Measurements from ENCODE around the gene SQSTM1. TPM values are rescaled to one million over a fixed set of nuclear protein-coding genes. Genes with fewer than 3 reads are reported as not detected.

SQSTM1 gene
- polyA plus RNA-seq, 4 donors, result 135 to 217 (median 172) TPM

GRCh38 chr5:179822444-179822990, 1.8 kb downstream of the SQSTM1 start:
- WGBS, 3 donors, result 46 to 57% (median 53%) methylated on average over 8 of the region's 8 CpGs
- Histone ChIP-seq H3K9me3 (ENCODE audit: control insufficient read depth in 2 of 2, insufficient read depth in 1 of 2, low read depth in 1 of 2, low read length in 1 of 2) (no peaks in the 10 kb centered on the region), H3K27ac (ENCODE audit: low read depth in 1 of 3, low read length in 2 of 3) (no peak overlapping the region), H3K36me3 (ENCODE audit: control insufficient read depth in 3 of 3, insufficient read depth in 2 of 3, low read depth in 1 of 3, low read length in 3 of 3) (peaks cover 17 to 58% (median 19%) of the 10 kb centered on the region in 3 donors), H3K4me3 (ENCODE audit: low read depth in 1 of 3, low read length in 3 of 3) (peak overlapping the region in 2 of 3 donors; percentile 86 to 92), H3K27me3 (ENCODE audit: control insufficient read depth in 3 of 3, insufficient read depth in 3 of 3, low read length in 3 of 3) (no peaks in the 10 kb centered on the region), H3K4me1 (ENCODE audit: control insufficient read depth in 3 of 3, insufficient read depth in 2 of 3, low read depth in 1 of 3, low read length in 2 of 3) (peaks cover 8 to 77% (median 14%) of the 10 kb centered on the region in 3 donors)
- DNase-seq (no peak), FAIRE-seq (no peak)

- Histone ChIP-seq H3K9me3 (ENCODE audit: control insufficient read depth in 2 of 2, insufficient read depth in 1 of 2, low read depth in 1 of 2, low read length in 1 of 2) (no peaks in the 10 kb centered on the region), H3K27me3 (ENCODE audit: control insufficient read depth in 3 of 3, insufficient read depth in 3 of 3, low read length in 3 of 3) (no peaks in the 10 kb centered on the region), H3K4me1 (ENCODE audit: control insufficient read depth in 3 of 3, insufficient read depth in 2 of 3, low read depth in 1 of 3, low read length in 2 of 3) (peaks cover 8 to 71% (median 11%) of the 10 kb centered on the region in 3 donors), H3K36me3 (ENCODE audit: control insufficient read depth in 3 of 3, insufficient read depth in 2 of 3, low read depth in 1 of 3, low read length in 3 of 3) (peaks cover 17 to 73% (median 25%) of the 10 kb centered on the region in 3 donors), H3K4me3 (ENCODE audit: low read depth in 1 of 3, low read length in 3 of 3) (no peak overlapping the region), H3K27ac (ENCODE audit: low read depth in 1 of 3, low read length in 2 of 3) (no peak overlapping the region)
- whole genome bisulfite sequencing, 3 donors, result 82 to 90% (median 82%) methylated on average over 22 of the region's 22 CpGs
- FAIRE-seq (no peak), DNase-seq (no peak)
Observed at GRCh38 chr5:179823937-179824744, 3.4 kb downstream of the SQSTM1 start.

GRCh38 chr5:179824745-179825112, 4.0 kb downstream of the SQSTM1 start:
- Histone ChIP-seq H3K4me3 (ENCODE audit: low read depth in 1 of 3, low read length in 3 of 3) (no peak overlapping the region), H3K4me1 (ENCODE audit: control insufficient read depth in 3 of 3, insufficient read depth in 2 of 3, low read depth in 1 of 3, low read length in 2 of 3) (peaks cover 8 to 66% (median 11%) of the 10 kb centered on the region in 3 donors), H3K27me3 (ENCODE audit: control insufficient read depth in 3 of 3, insufficient read depth in 3 of 3, low read length in 3 of 3) (no peaks in the 10 kb centered on the region), H3K27ac (ENCODE audit: low read depth in 1 of 3, low read length in 2 of 3) (no peak overlapping the region), H3K9me3 (ENCODE audit: control insufficient read depth in 2 of 2, insufficient read depth in 1 of 2, low read depth in 1 of 2, low read length in 1 of 2) (no peaks in the 10 kb centered on the region), H3K36me3 (ENCODE audit: control insufficient read depth in 3 of 3, insufficient read depth in 2 of 3, low read depth in 1 of 3, low read length in 3 of 3) (peaks cover 17 to 75% (median 28%) of the 10 kb centered on the region in 3 donors)
- FAIRE-seq (no peak), DNase-seq (no peak)
- WGBS, 3 donors, result 44 to 79% (median 68%) methylated on average over 3 of the region's 3 CpGs

GRCh38 chr5:179825655-179826182, 5.0 kb downstream of the SQSTM1 start:
- Histone ChIP-seq H3K9me3 (ENCODE audit: control insufficient read depth in 2 of 2, insufficient read depth in 1 of 2, low read depth in 1 of 2, low read length in 1 of 2) (no peaks in the 10 kb centered on the region), H3K4me1 (ENCODE audit: control insufficient read depth in 3 of 3, insufficient read depth in 2 of 3, low read depth in 1 of 3, low read length in 2 of 3) (peaks cover 5 to 57% (median 8%) of the 10 kb centered on the region in 3 donors), H3K27me3 (ENCODE audit: control insufficient read depth in 3 of 3, insufficient read depth in 3 of 3, low read length in 3 of 3) (no peaks in the 10 kb centered on the region), H3K27ac (ENCODE audit: low read depth in 1 of 3, low read length in 2 of 3) (peak overlapping the region; percentile 19 to 50 (median 44)), H3K4me3 (ENCODE audit: low read depth in 1 of 3, low read length in 3 of 3) (peak overlapping the region in 1 of 3 donors; percentile 27), H3K36me3 (ENCODE audit: control insufficient read depth in 3 of 3, insufficient read depth in 2 of 3, low read depth in 1 of 3, low read length in 3 of 3) (peaks cover 24 to 82% (median 35%) of the 10 kb centered on the region in 3 donors)
- peak; percentile 85 to 89 for DNase-seq
- 27 to 67% (median 35%) methylated on average over 13 of the region's 13 CpGs for whole genome bisulfite sequencing, 3 donors
- no peak for FAIRE-seq

- FAIRE-seq (no peak), DNase-seq (peak; percentile 75 to 89)
- Histone ChIP-seq H3K4me3 (ENCODE audit: low read depth in 1 of 3, low read length in 3 of 3) (no peak overlapping the region), H3K4me1 (ENCODE audit: control insufficient read depth in 3 of 3, insufficient read depth in 2 of 3, low read depth in 1 of 3, low read length in 2 of 3) (peaks cover 4 to 48% (median 5%) of the 10 kb centered on the region in 3 donors), H3K27ac (ENCODE audit: low read depth in 1 of 3, low read length in 2 of 3) (peak overlapping the region; percentile 53 to 77 (median 72)), H3K36me3 (ENCODE audit: control insufficient read depth in 3 of 3, insufficient read depth in 2 of 3, low read depth in 1 of 3, low read length in 3 of 3) (peaks cover 25 to 96% (median 46%) of the 10 kb centered on the region in 3 donors), H3K9me3 (ENCODE audit: control insufficient read depth in 2 of 2, insufficient read depth in 1 of 2, low read depth in 1 of 2, low read length in 1 of 2) (no peaks in the 10 kb centered on the region), H3K27me3 (ENCODE audit: control insufficient read depth in 3 of 3, insufficient read depth in 3 of 3, low read length in 3 of 3) (no peaks in the 10 kb centered on the region)
- WGBS, 3 donors, result 17 to 43% (median 32%) methylated on average over 9 of the region's 9 CpGs
Observed at GRCh38 chr5:179827680-179828079, 7.0 kb downstream of the SQSTM1 start.

GRCh38 chr5:179828756-179829421, 8.2 kb downstream of the SQSTM1 start:
- H3K36me3 ChIP-seq (ENCODE audit: control insufficient read depth in 3 of 3, insufficient read depth in 2 of 3, low read depth in 1 of 3, low read length in 3 of 3), result peaks cover 33 to 96% (median 50%) of the 10 kb centered on the region in 3 donors
- no peak overlapping the region for H3K27ac ChIP-seq (ENCODE audit: low read depth in 1 of 3, low read length in 2 of 3)
- no peak overlapping the region for H3K4me3 ChIP-seq (ENCODE audit: low read depth in 1 of 3, low read length in 3 of 3)
- no peak for DNase-seq
- H3K9me3 ChIP-seq (ENCODE audit: control insufficient read depth in 2 of 2, insufficient read depth in 1 of 2, low read depth in 1 of 2, low read length in 1 of 2), result no peaks in the 10 kb centered on the region
- no peak for FAIRE-seq
- WGBS, 3 donors, result 93 to 97% (median 94%) methylated on average over 3 of the region's 3 CpGs
- H3K4me1 ChIP-seq (ENCODE audit: control insufficient read depth in 3 of 3, insufficient read depth in 2 of 3, low read depth in 1 of 3, low read length in 2 of 3), result peaks cover 3 to 38% (median 5%) of the 10 kb centered on the region in 3 donors
- H3K27me3 ChIP-seq (ENCODE audit: control insufficient read depth in 3 of 3, insufficient read depth in 3 of 3, low read length in 3 of 3), result no peaks in the 10 kb centered on the region

GRCh38 chr5:179829732-179830435, 9.2 kb downstream of the SQSTM1 start:
- no peak overlapping the region for H3K27ac ChIP-seq (ENCODE audit: low read depth in 1 of 3, low read length in 2 of 3)
- DNase-seq, result no peak
- no peak for FAIRE-seq

More at GRCh38 chr5:179829732-179830435, 9.2 kb downstream of the SQSTM1 start:
- H3K4me1 ChIP-seq (ENCODE audit: control insufficient read depth in 3 of 3, insufficient read depth in 2 of 3, low read depth in 1 of 3, low read length in 2 of 3), result peaks cover 0 to 30% (median 5%) of the 10 kb centered on the region in 3 donors
- WGBS, 3 donors, result 89 to 94% (median 90%) methylated on average over 7 of the region's 7 CpGs
- H3K27me3 ChIP-seq (ENCODE audit: control insufficient read depth in 3 of 3, insufficient read depth in 3 of 3, low read length in 3 of 3), result no peaks in the 10 kb centered on the region
- peaks cover 31 to 90% (median 48%) of the 10 kb centered on the region in 3 donors for H3K36me3 ChIP-seq (ENCODE audit: control insufficient read depth in 3 of 3, insufficient read depth in 2 of 3, low read depth in 1 of 3, low read length in 3 of 3)
- H3K4me3 ChIP-seq (ENCODE audit: low read depth in 1 of 3, low read length in 3 of 3), result no peak overlapping the region
- no peaks in the 10 kb centered on the region for H3K9me3 ChIP-seq (ENCODE audit: control insufficient read depth in 2 of 2, insufficient read depth in 1 of 2, low read depth in 1 of 2, low read length in 1 of 2)

All from small intestine (tissue), 7 donors.